Measurements from ENCODE around the gene IWS1.

Gene IWS1

DNA sequence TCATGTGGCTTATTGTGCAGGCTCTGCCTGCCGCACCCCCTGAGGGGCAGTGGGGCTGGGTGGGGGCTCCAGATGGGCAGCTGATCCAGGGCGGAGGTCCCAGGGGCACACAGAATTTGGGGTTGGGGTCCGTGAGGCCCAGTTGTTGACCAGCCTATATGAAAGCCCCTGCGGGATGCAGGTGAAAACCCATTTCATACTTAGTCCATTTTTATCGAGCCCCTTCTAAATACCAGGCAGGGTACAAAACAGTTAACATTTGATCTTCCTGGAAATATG lies 39.8 kb upstream of the IWS1 start:
- no peak overlapping the region for H3K4me3 ChIP-seq (replicated peaks in 1 of 2; ENCODE audit: low read depth in 2 of 2, low read length in 2 of 2)
- TF ChIP-seq, protein P1, sequence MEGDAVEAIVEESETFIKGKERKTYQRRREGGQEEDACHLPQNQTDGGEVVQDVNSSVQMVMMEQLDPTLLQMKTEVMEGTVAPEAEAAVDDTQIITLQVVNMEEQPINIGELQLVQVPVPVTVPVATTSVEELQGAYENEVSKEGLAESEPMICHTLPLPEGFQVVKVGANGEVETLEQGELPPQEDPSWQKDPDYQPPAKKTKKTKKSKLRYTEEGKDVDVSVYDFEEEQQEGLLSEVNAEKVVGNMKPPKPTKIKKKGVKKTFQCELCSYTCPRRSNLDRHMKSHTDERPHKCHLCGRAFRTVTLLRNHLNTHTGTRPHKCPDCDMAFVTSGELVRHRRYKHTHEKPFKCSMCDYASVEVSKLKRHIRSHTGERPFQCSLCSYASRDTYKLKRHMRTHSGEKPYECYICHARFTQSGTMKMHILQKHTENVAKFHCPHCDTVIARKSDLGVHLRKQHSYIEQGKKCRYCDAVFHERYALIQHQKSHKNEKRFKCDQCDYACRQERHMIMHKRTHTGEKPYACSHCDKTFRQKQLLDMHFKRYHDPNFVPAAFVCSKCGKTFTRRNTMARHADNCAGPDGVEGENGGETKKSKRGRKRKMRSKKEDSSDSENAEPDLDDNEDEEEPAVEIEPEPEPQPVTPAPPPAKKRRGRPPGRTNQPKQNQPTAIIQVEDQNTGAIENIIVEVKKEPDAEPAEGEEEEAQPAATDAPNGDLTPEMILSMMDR (IDR thresholded peaks at IDR 0.05; ENCODE audit: low read depth, low read length), result no peak
- DNase-seq (ENCODE audit: low read depth in 2 of 2), result no peak

DNA sequence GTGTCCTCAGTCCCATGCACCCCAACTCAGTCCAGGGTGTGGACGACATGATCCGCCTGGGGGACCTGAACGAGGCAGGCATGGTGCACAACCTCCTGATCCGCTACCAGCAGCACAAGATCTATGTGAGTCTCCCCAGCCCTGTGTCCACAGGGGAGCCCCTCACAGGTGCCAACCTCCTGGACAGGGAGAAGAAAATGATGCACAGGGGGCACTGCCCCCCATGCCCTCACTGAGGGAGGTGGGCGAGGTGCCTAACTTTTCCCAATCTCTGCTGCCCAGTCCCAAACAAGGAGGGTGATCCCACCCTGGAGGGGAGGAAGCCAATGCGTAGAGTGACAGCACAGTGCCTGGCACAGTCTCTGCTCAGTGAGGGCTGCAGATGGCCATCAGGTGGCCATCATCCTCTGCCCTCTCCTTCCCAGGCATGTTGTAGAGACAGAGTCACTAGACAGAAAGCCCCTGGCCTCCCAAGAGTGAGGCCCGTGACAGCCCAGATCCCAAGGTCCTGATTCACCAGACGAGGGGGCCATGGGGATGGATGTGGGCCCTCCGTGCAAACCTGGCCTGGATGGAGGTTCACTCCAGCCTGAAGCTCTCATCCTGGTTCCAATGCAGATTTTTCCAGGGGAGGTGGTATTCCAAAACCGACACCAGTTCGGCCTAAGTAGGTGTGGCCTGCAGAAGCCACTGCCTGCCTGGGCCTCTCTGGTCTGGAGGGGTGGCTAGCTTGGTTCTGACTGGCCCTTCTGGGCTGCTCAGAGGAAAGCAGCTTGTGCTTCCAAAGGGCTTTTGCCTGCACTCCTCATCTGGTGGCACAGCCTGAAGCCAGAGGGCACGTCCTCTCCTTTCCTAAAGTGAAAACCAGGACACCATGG lies 39.2 kb upstream of the IWS1 start:
- no peak overlapping the region for H3K4me3 ChIP-seq (replicated peaks in 1 of 2; ENCODE audit: low read depth in 2 of 2, low read length in 2 of 2)
- DNase-seq (ENCODE audit: low read depth in 2 of 2), result no peak
- TF ChIP-seq, protein P1 (IDR thresholded peaks at IDR 0.05; ENCODE audit: low read depth, low read length), result no peak

DNA sequence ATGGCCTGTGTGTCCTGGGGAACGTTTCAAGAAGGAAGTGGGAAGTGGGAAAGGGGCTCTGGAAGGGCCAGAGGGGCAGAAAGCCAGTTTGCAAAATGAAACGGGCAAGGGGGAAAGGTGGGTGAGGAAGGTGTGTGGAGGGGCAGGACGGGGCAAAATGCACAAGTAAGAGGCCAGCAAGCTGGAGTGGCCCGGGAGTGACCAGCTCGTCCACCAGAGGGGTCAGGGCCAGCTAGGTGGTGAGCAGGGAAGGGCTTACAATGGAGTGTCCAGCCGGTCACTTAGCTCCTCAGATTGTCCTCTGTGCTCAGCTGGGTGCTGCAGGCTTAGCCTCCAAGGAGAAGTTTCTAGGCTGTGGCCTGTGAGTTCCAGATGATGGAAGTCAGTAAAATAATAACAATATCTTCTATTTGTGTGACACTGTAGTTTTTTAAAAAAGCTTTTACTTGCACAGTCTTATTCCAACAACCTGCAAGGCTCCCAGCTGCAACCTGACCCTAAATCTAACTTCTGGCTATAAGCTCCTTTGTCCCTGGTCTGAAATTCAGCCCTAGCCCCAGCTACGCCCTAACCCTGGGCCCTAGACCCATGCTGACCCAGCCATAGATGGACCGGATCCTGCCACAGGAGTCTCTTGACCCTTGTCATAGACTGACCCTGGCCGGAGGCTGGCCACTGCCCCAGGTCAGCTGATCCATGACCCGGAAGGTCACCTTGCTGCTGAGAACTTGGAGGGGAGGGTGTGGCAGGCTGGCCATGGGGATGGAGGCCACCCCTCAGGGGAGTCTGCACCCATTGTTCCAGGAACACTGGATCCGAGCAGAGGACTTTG lies 38.4 kb upstream of the IWS1 start:
- no peak for DNase-seq (ENCODE audit: low read depth in 2 of 2)
- TF ChIP-seq, protein P1 (IDR thresholded peaks at IDR 0.05; ENCODE audit: low read depth, low read length), result no peak
- H3K4me3 ChIP-seq (replicated peaks in 1 of 2; ENCODE audit: low read depth in 2 of 2, low read length in 2 of 2), result no peak overlapping the region

DNA sequence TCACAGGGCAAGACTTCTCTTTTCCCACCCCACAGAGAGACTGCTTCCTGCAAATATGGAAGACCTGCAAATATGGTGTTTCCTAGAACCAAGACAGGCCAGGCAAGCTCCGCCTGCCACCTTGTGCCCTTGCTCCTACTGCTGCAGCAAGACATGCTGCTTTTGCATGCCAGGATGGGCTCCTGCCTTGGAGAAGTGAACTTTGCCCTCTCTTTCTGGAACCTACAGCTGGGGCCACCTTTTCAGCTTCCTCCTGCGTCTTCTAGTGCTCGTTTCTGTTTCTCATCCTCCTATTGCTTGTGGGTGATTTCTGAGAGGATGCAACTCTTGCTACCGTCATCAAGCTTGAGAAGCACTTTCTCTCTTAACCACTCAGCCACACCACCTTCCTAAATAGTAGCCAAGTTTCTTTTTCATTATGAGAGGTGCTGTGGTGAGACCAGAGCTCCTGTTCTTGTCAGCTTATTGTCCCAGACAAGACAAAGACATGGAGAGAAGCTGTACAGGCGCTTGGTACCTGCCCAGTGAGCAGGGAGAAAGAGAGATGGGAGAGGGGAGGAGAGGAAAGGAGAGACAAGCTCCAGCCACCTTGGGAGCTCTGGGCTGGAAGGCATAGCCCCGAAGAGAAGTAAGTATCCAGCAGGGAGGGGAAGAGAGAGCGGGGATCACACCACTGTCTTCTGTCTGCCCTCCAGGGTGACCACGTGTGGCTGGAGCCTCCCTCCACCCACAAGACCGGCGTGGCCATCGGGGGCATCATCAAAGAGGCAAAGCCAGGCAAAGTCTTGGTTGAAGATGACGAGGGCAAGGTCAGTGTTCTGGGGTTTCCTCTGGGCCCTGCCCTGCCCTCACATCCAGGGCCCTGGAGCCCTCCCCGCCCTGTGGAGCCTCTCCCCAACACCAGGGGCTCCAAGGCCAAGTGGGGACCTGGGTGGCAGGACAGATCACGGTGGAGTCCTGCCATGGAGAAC lies 37.5 kb upstream of the IWS1 start:
- no peak overlapping the region for H3K4me3 ChIP-seq (replicated peaks in 1 of 2; ENCODE audit: low read depth in 2 of 2, low read length in 2 of 2)
- TF ChIP-seq, protein P1 (IDR thresholded peaks at IDR 0.05; ENCODE audit: low read depth, low read length), result no peak
- DNase-seq (ENCODE audit: low read depth in 2 of 2), result no peak

DNA sequence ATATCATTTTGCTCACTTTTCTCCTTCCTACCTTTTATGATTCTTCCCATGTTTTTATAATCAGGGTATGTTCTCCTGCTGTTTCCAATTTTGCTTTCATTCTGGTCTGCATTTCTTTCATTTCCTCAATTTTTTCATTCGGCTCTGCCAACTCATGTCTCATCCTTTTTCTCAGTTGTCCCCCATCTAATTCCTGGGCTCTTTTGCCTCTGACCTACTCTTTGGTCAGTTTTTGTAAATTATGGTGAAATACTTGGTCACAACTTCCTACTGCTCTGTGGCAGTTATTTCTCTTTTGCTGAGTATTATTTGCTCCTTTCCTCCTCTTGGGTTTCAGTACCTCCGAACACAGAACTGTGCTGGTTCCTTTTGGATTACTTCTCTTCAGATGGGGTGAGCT lies 36.6 kb upstream of the IWS1 start:
- DNase-seq (ENCODE audit: low read depth in 2 of 2), result no peak
- H3K4me3 ChIP-seq (replicated peaks in 1 of 2; ENCODE audit: low read depth in 2 of 2, low read length in 2 of 2), result no peak overlapping the region
- TF ChIP-seq, protein P1 (IDR thresholded peaks at IDR 0.05; ENCODE audit: low read depth, low read length), result no peak

DNA sequence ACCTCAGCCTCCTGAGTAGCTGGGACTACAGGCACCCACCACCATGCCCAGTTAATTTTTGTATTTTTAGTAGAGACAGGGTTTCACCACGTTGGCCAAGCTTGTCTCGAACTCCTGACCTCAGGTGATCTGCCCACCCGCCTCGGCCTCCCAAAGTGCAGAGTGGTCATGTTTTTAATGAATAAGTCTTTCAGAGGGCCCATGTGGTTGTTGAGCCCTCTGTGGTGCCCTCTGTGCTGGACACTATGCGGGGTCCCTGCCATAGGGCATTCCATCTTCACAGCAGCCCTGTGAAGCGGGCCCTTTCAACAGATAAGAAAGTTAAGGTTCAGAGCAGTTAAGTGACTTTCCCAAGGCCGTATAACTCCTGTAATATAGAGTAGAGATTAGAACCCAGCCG lies 35.1 kb upstream of the IWS1 start:
- H3K4me3 ChIP-seq (replicated peaks in 1 of 2; ENCODE audit: low read depth in 2 of 2, low read length in 2 of 2), result no peak overlapping the region
- TF ChIP-seq, protein P1 (IDR thresholded peaks at IDR 0.05; ENCODE audit: low read depth, low read length), result no peak
- DNase-seq (ENCODE audit: low read depth in 2 of 2), result no peak
